ENCODE measurements around the gene FOXA3. TPM values are rescaled to one million over a fixed set of nuclear protein-coding genes. Genes with fewer than 3 reads are reported as not detected.

Gene FOXA3
- total and polyA plus RNA-seq, 2 of the 4 experiments (the other 2 are of a cell fraction), result not detected

DNA sequence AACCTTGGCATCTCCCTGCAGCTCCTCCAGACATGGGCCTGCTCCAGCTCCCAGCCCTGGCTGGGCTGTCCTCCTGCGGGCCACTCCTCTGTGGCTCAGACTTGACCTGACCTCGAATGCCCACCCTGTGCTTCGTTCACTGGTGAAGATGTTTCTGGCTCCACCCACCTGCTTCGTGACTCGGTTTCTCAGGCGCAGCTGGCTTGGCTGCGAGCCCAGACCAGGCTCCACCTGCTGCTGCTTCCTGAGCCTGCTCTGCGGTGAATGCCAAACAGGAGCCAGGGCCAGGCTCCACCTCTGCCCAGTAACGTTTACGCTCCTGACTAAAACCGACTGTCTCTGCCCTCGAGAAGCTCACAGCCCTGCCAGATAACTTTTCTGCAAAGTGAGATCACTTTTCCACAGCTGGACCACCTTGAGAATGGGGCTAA, 40.1 kb upstream of the FOXA3 start:
- Histone ChIP-seq H3K9me3 (ENCODE audit: control insufficient read depth, insufficient read depth, low read length) (no peaks in the 10 kb centered on the region), H3K4ac (ENCODE audit: low read depth, low read length) (no peak overlapping the region), H2BK20ac (ENCODE audit: low read depth, low read length) (no peak overlapping the region), H4K91ac (ENCODE audit: insufficient read depth, low read depth, low read length) (no peak overlapping the region), H2AFZ (replicated peaks; ENCODE audit: low read length, poor library complexity) (no peak overlapping the region), H4K5ac (ENCODE audit: low read depth, low read length) (no peak overlapping the region), H3K56ac (ENCODE audit: extremely low read depth, insufficient read depth, low read length) (no peak overlapping the region), H3K18ac (ENCODE audit: low read depth, low read length) (no peak overlapping the region), H3K27me3 (ENCODE audit: control insufficient read depth, insufficient read depth, low read length) (no peaks in the 10 kb centered on the region), H2AK9ac (replicated peaks; ENCODE audit: low read depth, low read length, poor library complexity) (no peak overlapping the region), H3K36me3 (ENCODE audit: control insufficient read depth, insufficient read depth, low read length) (peaks cover 87% of the 10 kb centered on the region), H2BK15ac (ENCODE audit: low read depth, low read length) (no peak overlapping the region), H3K27ac (ENCODE audit: insufficient read depth, low read length) (no peak overlapping the region), H3K23ac (ENCODE audit: low read depth, low read length) (no peak overlapping the region), H4K20me1 (ENCODE audit: insufficient read depth, low read length) (peaks cover 7% of the 10 kb centered on the region; the same call in 1 of the 2 replicates), H3K9me1 (ENCODE audit: insufficient read depth, low read length) (no peaks in the 10 kb centered on the region), H2BK5ac (ENCODE audit: low read depth, low read length, poor library complexity, severe bottlenecking) (no peak overlapping the region), H2AK5ac (ENCODE audit: low read depth, low read length) (no peak overlapping the region), H3K4me1 (ENCODE audit: control insufficient read depth, insufficient read depth, low read length) (no peaks in the 10 kb centered on the region), H3K4me3 (ENCODE audit: insufficient read depth, low read depth, low read length) (no peak overlapping the region), H3K4me2 (ENCODE audit: low read depth, low read length) (no peak overlapping the region), H3K9ac (ENCODE audit: low read depth, low read length) (no peak overlapping the region), H3K79me1 (ENCODE audit: low read depth in 1 of 2, low read length in 2 of 2) (no peaks in the 10 kb centered on the region; a peak in 1 of 4 replicates), H3K14ac (replicated peaks; ENCODE audit: low read depth, low read length) (no peak overlapping the region), H2BK120ac (ENCODE audit: low read depth, low read length) (no peak overlapping the region), H4K8ac (ENCODE audit: low read depth in 2 of 2, low read length in 2 of 2) (no peak overlapping the region)
- ChIA-PET POLR2A (ENCODE audit: unreplicated experiment) (interaction anchor here (0.5 kb wide), 1 partner anchor 53 kb away, joined by 7 read pairs; no protein-coding TSS in a partner anchor), CTCF (no interaction called here)
- no peak for TF ChIP-seq RAD21 (IDR thresholded peaks at IDR 0.05; ENCODE audit: low read length)
- no peak for TF ChIP-seq RFX5 (IDR thresholded peaks at IDR 0.05; ENCODE audit: low read depth, low read length)
- no peak for TF ChIP-seq MXI1 (IDR thresholded peaks at IDR 0.05; ENCODE audit: borderline replicate concordance, low read depth, low read length)
- no peak for TF ChIP-seq MAZ (IDR thresholded peaks at IDR 0.05; ENCODE audit: borderline replicate concordance, low read depth, low read length)
- TF ChIP-seq FOS (IDR thresholded peaks at IDR 0.05; ENCODE audit: low read depth, low read length), result no peak
- TF ChIP-seq CHD1 (IDR thresholded peaks at IDR 0.05; ENCODE audit: low read depth, low read length), result no peak
- TF ChIP-seq ELK1 (IDR thresholded peaks at IDR 0.05; ENCODE audit: borderline replicate concordance, low read depth, low read length), result no peak
- TF ChIP-seq RCOR1 (IDR thresholded peaks at IDR 0.05; ENCODE audit: insufficient replicate concordance, low read length), result no peak
- TF ChIP-seq POLR2A (IDR thresholded peaks at IDR 0.05; ENCODE audit: low read depth, low read length), result no peak
- no peak for TF ChIP-seq SMC3 (IDR thresholded peaks at IDR 0.05; ENCODE audit: low read depth, low read length)
- no peak for TF ChIP-seq USF2 (IDR thresholded peaks at IDR 0.05; ENCODE audit: low read depth, low read length)
- no peak for TF ChIP-seq MAFK (IDR thresholded peaks at IDR 0.05; ENCODE audit: low read depth, low read length)
- no peak for TF ChIP-seq CEBPB (IDR thresholded peaks at IDR 0.05; ENCODE audit: low read depth, low read length)
- no peak for TF ChIP-seq BHLHE40 (IDR thresholded peaks at IDR 0.05; ENCODE audit: low read depth, low read length)
- TF ChIP-seq NFE2L2 (IDR thresholded peaks at IDR 0.05; ENCODE audit: low read depth, low read length), result no peak
- TF ChIP-seq, protein P1, sequence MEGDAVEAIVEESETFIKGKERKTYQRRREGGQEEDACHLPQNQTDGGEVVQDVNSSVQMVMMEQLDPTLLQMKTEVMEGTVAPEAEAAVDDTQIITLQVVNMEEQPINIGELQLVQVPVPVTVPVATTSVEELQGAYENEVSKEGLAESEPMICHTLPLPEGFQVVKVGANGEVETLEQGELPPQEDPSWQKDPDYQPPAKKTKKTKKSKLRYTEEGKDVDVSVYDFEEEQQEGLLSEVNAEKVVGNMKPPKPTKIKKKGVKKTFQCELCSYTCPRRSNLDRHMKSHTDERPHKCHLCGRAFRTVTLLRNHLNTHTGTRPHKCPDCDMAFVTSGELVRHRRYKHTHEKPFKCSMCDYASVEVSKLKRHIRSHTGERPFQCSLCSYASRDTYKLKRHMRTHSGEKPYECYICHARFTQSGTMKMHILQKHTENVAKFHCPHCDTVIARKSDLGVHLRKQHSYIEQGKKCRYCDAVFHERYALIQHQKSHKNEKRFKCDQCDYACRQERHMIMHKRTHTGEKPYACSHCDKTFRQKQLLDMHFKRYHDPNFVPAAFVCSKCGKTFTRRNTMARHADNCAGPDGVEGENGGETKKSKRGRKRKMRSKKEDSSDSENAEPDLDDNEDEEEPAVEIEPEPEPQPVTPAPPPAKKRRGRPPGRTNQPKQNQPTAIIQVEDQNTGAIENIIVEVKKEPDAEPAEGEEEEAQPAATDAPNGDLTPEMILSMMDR (conservative IDR thresholded peaks at IDR 0.05; ENCODE audit: low read depth, low read length), result no peak
- no TSS peak for BruUV-seq (replicated peaks)
- WGBS, 2 experiments (ENCODE audit: extremely low coverage in 2 of 2, insufficient read length in 1 of 2), result 63% methylated on average over 8 of the region's 12 CpGs; no CpG with 5 or more reads in 1 of the 2 experiments
- in situ Hi-C loops (cut with MboI; ENCODE audit: low sequenced_read_pairs), result no loop called here
- DNase-seq, result no peak
- dilution Hi-C loops (cut with HindIII; ENCODE audit: low sequenced_read_pairs, unreplicated experiment), result no loop called here
- ATAC-seq (ENCODE audit: low read depth), result no peak
- intact Hi-C loops (cut with micrococcal nuclease), result no loop called here

Measured in IMR-90 (cell line).